T-helper 1 cell treated with Interleukin-12 subunit alpha and Interleukin-12 subunit beta and Interleukin-4 antibody, amounts not matched to agents 30 μg/mL and 1 μg/mL, for 36 hours (primary cell): ENCODE data around the gene PCDHGA11.

Experiments used
- H3K27ac Mint-ChIP-seq: one replicate; pipeline ENCODE4 v1.8.0; 2021; ENCODE audit warnings: mild to moderate bottlenecking, mixed read lengths
- H3K27me3 Mint-ChIP-seq: one replicate; pipeline ENCODE4 v1.8.0; 2021; ENCODE audit warnings: low read depth, mixed read lengths
- H3K36me3 Mint-ChIP-seq: one replicate; pipeline ENCODE4 v1.8.0; 2021; ENCODE audit warnings: low read depth, mixed read lengths
- H3K4me1 Mint-ChIP-seq: one replicate; pipeline ENCODE4 v1.8.0; 2021; ENCODE audit warnings: low read depth, mixed read lengths
- H3K4me3 Mint-ChIP-seq: one replicate; pipeline ENCODE4 v1.8.0; 2021; ENCODE audit warnings: mild to moderate bottlenecking, moderate library complexity, mixed read lengths
- H3K9me3 Mint-ChIP-seq: one replicate; pipeline ENCODE4 v1.8.0; 2021; ENCODE audit warnings: mixed read lengths

Gene PCDHGA11

DNA sequence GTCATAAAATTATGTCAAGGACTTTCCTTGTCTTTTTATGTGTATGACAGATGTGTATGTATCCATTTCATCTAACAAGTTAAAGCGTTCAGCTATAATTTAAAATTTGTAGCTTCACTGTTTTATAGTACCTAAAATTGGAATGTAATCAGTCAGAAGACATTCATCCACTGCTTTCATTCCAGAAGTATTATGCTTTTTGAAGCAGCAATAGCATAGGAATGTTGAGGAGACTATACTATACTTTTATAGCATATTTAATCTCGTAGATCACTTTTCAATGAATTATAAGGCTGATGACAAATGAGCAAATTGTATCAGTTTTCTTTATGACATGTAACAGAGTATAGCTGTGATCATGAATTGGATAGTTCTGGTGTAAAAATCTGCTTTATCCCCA, 16.4 kb downstream of the PCDHGA11 start:
- H3K4me3 Mint-ChIP-seq = no peak overlapping the region
- peaks cover 8% of the 10 kb centered on the region for H3K9me3 Mint-ChIP-seq
- H3K4me1 Mint-ChIP-seq = peaks cover 2% of the 10 kb centered on the region
- no peak overlapping the region for H3K27ac Mint-ChIP-seq
- H3K27me3 Mint-ChIP-seq = peaks cover 10% of the 10 kb centered on the region
- H3K36me3 Mint-ChIP-seq = peaks cover 3% of the 10 kb centered on the region

DNA sequence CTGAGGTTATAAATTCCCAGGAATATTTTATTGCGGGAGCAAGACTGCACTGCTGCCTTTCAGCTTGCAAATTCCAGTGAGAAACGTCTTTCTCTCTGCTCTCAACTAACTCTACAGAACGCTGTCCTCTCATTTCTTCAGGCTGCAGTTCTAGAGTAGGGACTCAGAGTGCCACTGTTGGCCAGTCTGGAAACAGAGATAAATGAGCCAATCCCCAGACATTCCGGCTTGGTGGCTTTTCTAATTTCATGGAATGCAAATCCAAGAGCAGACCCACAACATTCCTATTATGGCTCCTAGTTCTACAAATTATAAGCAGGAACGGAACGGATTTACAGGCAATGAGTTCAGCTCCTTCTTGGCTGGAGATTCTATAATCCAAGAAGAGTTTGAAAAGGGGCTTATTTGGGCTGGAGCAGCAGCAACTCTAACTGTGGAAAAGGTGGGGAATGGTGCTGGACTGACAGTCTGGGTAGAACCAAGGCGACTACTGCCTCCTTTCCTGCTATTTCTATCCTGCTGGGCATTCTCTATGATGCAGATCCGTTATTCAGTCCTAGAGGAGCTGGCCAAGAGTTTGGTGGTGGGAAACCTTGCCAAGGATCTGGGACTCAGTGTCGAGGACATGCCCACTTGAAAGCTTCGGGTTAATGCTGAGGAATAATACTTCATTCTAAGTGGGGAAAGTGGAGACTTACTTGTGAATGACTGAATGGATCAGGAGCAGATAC, 18.7 kb downstream of the PCDHGA11 start:
- no peaks in the 10 kb centered on the region for H3K36me3 Mint-ChIP-seq
- H3K4me1 Mint-ChIP-seq = no peaks in the 10 kb centered on the region
- H3K27ac Mint-ChIP-seq = no peak overlapping the region
- no peak overlapping the region for H3K4me3 Mint-ChIP-seq
- H3K27me3 Mint-ChIP-seq = peaks cover 4% of the 10 kb centered on the region
- no peaks in the 10 kb centered on the region for H3K9me3 Mint-ChIP-seq

- Mint-ChIP-seq H3K4me3 (no peak overlapping the region), H3K27me3 (peaks cover 4% of the 10 kb centered on the region), H3K9me3 (no peaks in the 10 kb centered on the region), H3K4me1 (no peaks in the 10 kb centered on the region), H3K27ac (no peak overlapping the region), H3K36me3 (no peaks in the 10 kb centered on the region)
Measured at GRCh38 chr5:141440341-141440740, 19.5 kb downstream of the PCDHGA11 start.

- Mint-ChIP-seq H3K9me3 (no peaks in the 10 kb centered on the region), H3K4me1 (no peaks in the 10 kb centered on the region), H3K36me3 (no peaks in the 10 kb centered on the region), H3K27me3 (peaks cover under 1% of the 10 kb centered on the region), H3K27ac (no peak overlapping the region), H3K4me3 (no peak overlapping the region)
Measured at GRCh38 chr5:141441571-141442170, 20.8 kb downstream of the PCDHGA11 start.

- Mint-ChIP-seq H3K27ac (no peak overlapping the region), H3K4me1 (no peaks in the 10 kb centered on the region), H3K27me3 (peaks cover 10% of the 10 kb centered on the region), H3K4me3 (no peak overlapping the region), H3K9me3 (no peaks in the 10 kb centered on the region), H3K36me3 (no peaks in the 10 kb centered on the region)
Measured at GRCh38 chr5:141465351-141465750, 44.5 kb downstream of the PCDHGA11 start.
